Measurements from ENCODE around the gene RASAL1.
"Not testable (repeated sequence)": the region's sequence is repeated elsewhere in the genome, so short reads cannot be mapped to it uniquely, and the experiment has no call there.

Gene RASAL1

GRCh38 chr12:113138826-113139225 is 3.3 kb upstream of the RASAL1 start:
- no peak for DNase-seq

- DNase-seq: no peak
Observed at GRCh38 chr12:113137861-113138783, 2.6 kb upstream of the RASAL1 start.

- DNase-seq: no peak
Observed at GRCh38 chr12:113136990-113137511, 1.5 kb upstream of the RASAL1 start.

GRCh38 chr12:113136128-113136989 is 798 bp upstream of the RASAL1 start:
- DNase-seq: peak in 2 of 3 experiments; percentile 54 to 72

GRCh38 chr12:113134521-113134951 is 1.0 kb downstream of the RASAL1 start:
- DNase-seq: peak; percentile 30 to 59 (median 31)

GRCh38 chr12:113134071-113134470 is 1.5 kb downstream of the RASAL1 start:
- DNase-seq: peak in 1 of 3 experiments; percentile 53

GRCh38 chr12:113133666-113134065 is 1.9 kb downstream of the RASAL1 start:
- DNase-seq: no peak

GRCh38 chr12:113133036-113133435 is 2.5 kb downstream of the RASAL1 start:
- DNase-seq: no peak

GRCh38 chr12:113131556-113131955 is 4.0 kb downstream of the RASAL1 start:
- DNase-seq: no peak

GRCh38 chr12:113130457-113131135 is 5.0 kb downstream of the RASAL1 start:
- peak in 2 of 3 experiments; percentile 71 to 79 for DNase-seq

- DNase-seq: no peak
Observed at GRCh38 chr12:113129664-113130456, 5.7 kb downstream of the RASAL1 start.

- DNase-seq: no peak
Observed at GRCh38 chr12:113128802-113129663, 6.5 kb downstream of the RASAL1 start.

- DNase-seq: peak in 2 of 3 experiments; percentile 39 to 65
Observed at GRCh38 chr12:113127791-113128199, 7.8 kb downstream of the RASAL1 start.

- peak; percentile 38 to 70 (median 49) for DNase-seq
Observed at GRCh38 chr12:113120670-113121370, 14.7 kb downstream of the RASAL1 start.

GRCh38 chr12:113119980-113120669 is 15.4 kb downstream of the RASAL1 start:
- peak; percentile 19 to 85 (median 60) for DNase-seq

GRCh38 chr12:113118142-113118541 is 17.4 kb downstream of the RASAL1 start:
- DNase-seq: no peak

GRCh38 chr12:113117684-113118083 is 17.9 kb downstream of the RASAL1 start:
- DNase-seq: not testable (repeated sequence)

GRCh38 chr12:113116875-113117274 is 18.7 kb downstream of the RASAL1 start:
- DNase-seq: peak in 2 of 3 experiments; percentile 74 to 90

- DNase-seq: peak in 1 of 3 experiments; percentile 56
Observed at GRCh38 chr12:113115455-113116126, 20.0 kb downstream of the RASAL1 start.
